ENCODE data around the gene SNCA.

The SNCA gene

GRCh38 chr4:89836897-89837384 is at the start of gene SNCA:
SNCA (minus strand) TSS chr4:89837161; CDS start chr4:89835667, 1,494 bp downstream.
- DNase-seq (ENCODE audit: low spot score) = no peak

- no peak for DNase-seq (ENCODE audit: low spot score)
These were observed 42.3 kb upstream of the SNCA start for GRCh38 chr4:89879215-89879614.

- no peak for DNase-seq (ENCODE audit: low spot score)
These were observed 41.6 kb upstream of the SNCA start for GRCh38 chr4:89878611-89879010.

- DNase-seq (ENCODE audit: low spot score) = no peak
These were observed 39.6 kb upstream of the SNCA start for GRCh38 chr4:89876548-89876947.

GRCh38 chr4:89871211-89871610 is 34.2 kb upstream of the SNCA start:
- no peak for DNase-seq (ENCODE audit: low spot score)

- no peak for DNase-seq (ENCODE audit: low spot score)
These were observed 32.1 kb upstream of the SNCA start for GRCh38 chr4:89868999-89869589.

- no peak for DNase-seq (ENCODE audit: low spot score)
These were observed 31.3 kb upstream of the SNCA start for GRCh38 chr4:89868276-89868675.

GRCh38 chr4:89863533-89863932 is 26.6 kb upstream of the SNCA start:
- no peak for DNase-seq (ENCODE audit: low spot score)

GRCh38 chr4:89860971-89861370 is 24.0 kb upstream of the SNCA start:
- no peak for DNase-seq (ENCODE audit: low spot score)

GRCh38 chr4:89855236-89855635 is 18.3 kb upstream of the SNCA start:
- no peak for DNase-seq (ENCODE audit: low spot score)

GRCh38 chr4:89847571-89848325 is 10.8 kb upstream of the SNCA start:
- DNase-seq (ENCODE audit: low spot score) = no peak

GRCh38 chr4:89839558-89839957 is 2.6 kb upstream of the SNCA start:
- no peak for DNase-seq (ENCODE audit: low spot score)

- DNase-seq (ENCODE audit: low spot score) = no peak
These were observed 1.0 kb upstream of the SNCA start for GRCh38 chr4:89837993-89838390.

GRCh38 chr4:89837385-89837992 is 528 bp upstream of the SNCA start:
- DNase-seq (ENCODE audit: low spot score) = no peak

GRCh38 chr4:89836031-89836745 is 773 bp downstream of the SNCA start:
- no peak for DNase-seq (ENCODE audit: low spot score)

- no peak for DNase-seq (ENCODE audit: low spot score)
These were observed 1.5 kb downstream of the SNCA start for GRCh38 chr4:89835413-89835812.

GRCh38 chr4:89834486-89835209 is 2.3 kb downstream of the SNCA start:
- DNase-seq (ENCODE audit: low spot score) = no peak

GRCh38 chr4:89829470-89830138 is 7.4 kb downstream of the SNCA start:
- DNase-seq (ENCODE audit: low spot score) = peak; percentile 13

- DNase-seq (ENCODE audit: low spot score) = no peak
These were observed 13.5 kb downstream of the SNCA start for GRCh38 chr4:89823416-89823815.

GRCh38 chr4:89821612-89822011 is 15.3 kb downstream of the SNCA start:
- no peak for DNase-seq (ENCODE audit: low spot score)

- no peak for DNase-seq (ENCODE audit: low spot score)
These were observed 17.0 kb downstream of the SNCA start for GRCh38 chr4:89820010-89820409.
